Neural cell (in vitro differentiated cells): ENCODE data around the gene NUP210. TPM values are rescaled to one million over a fixed set of nuclear protein-coding genes. Genes with fewer than 3 reads are reported as not detected.
A peak's percentile ranks its signal among the peaks of the same experiment; 100 is the strongest.

Source experiments
- H2AFZ ChIP-seq: fragments of 200-600, 300-800 bp; sonication (generic), shearing (Covaris generic); 2 replicates; pipeline ENCODE4 v1.6.0; 2014; ENCODE audit warnings: low read depth, mild to moderate bottlenecking, antibody characterized with exemption, low read length, moderate library complexity
- H3F3A ChIP-seq: fragments of 200-600 bp; shearing (Covaris generic); 2 replicates; pipeline ENCODE4 v1.6.1; 2016; ENCODE audit warnings: mild to moderate bottlenecking, moderate library complexity, mixed read lengths, antibody characterized with exemption, low read length; ENCODE audit not compliant: insufficient read depth, poor library complexity, severe bottlenecking
- H3K27ac ChIP-seq: fragments of 200-600, 300-800 bp; sonication (generic), shearing (Covaris generic); 2 replicates; pipeline ENCODE4 v1.5.1; 2014; ENCODE audit warnings: mild to moderate bottlenecking, low read length, moderate library complexity
- H3K27me3 ChIP-seq: fragments of 300-800, 200-600 bp; sonication (generic), shearing (Covaris generic); 2 replicates; pipeline ENCODE4 v1.6.0; 2014; ENCODE audit warnings: mild to moderate bottlenecking, low read depth, low read length, moderate library complexity; ENCODE audit not compliant: insufficient read depth
- H3K36me3 ChIP-seq: fragments of 300-800, 200-600 bp; sonication (generic), shearing (Covaris generic); 2 replicates; pipeline ENCODE4 v1.5.1; 2014; ENCODE audit warnings: mild to moderate bottlenecking, antibody characterized with exemption, low read length, moderate library complexity; ENCODE audit not compliant: insufficient read depth
- H3K4me2 ChIP-seq: fragments of 300-800, 200-600 bp; sonication (generic), shearing (Covaris generic); 2 replicates; pipeline ENCODE4 v1.6.0; 2014; ENCODE audit warnings: mild to moderate bottlenecking, low read length
- H3K4me3 ChIP-seq: fragments of 300-800, 200-600 bp; sonication (generic), shearing (Covaris generic); 2 replicates; pipeline ENCODE4 v1.5.1; 2014; ENCODE audit warnings: mild to moderate bottlenecking, low read length, moderate library complexity
- H3K79me2 ChIP-seq: fragments of 200-600 bp; shearing (Covaris generic); replicated peaks from 2 replicates; pipeline ENCODE4 v1.6.0; 2014; ENCODE audit warnings: mild to moderate bottlenecking, low read length, moderate library complexity; ENCODE audit not compliant: insufficient read depth
- H3K9ac ChIP-seq: fragments of 300-800, 200-600 bp; sonication (generic), shearing (Covaris generic); 2 replicates; pipeline ENCODE4 v1.6.1; 2016; ENCODE audit warnings: mild to moderate bottlenecking, low read length, mixed read lengths
- H3K9me2 ChIP-seq: fragments of 200-600 bp; shearing (Covaris generic); 2 replicates; pipeline ENCODE4 v1.6.1; 2016; ENCODE audit warnings: mild to moderate bottlenecking, low read length, mixed read lengths; ENCODE audit not compliant: insufficient read depth
- H3K9me3 ChIP-seq: fragments of 200-600, 300-800 bp; sonication (generic), shearing (Covaris generic); 2 replicates; pipeline ENCODE4 v1.6.1; 2016; ENCODE audit warnings: mild to moderate bottlenecking, mixed run types, low read length, moderate library complexity, mixed read lengths
- H4K20me1 ChIP-seq: fragments of 200-600 bp; shearing (Covaris generic); 2 replicates; pipeline ENCODE4 v1.6.1; 2016; ENCODE audit warnings: mild to moderate bottlenecking, mixed run types; ENCODE audit not compliant: insufficient read depth
- CTCF ChIP-seq: fragments of 450-650 bp; IDR thresholded peaks from 2 replicates; pipeline ENCODE4 v1.5.1; 2014; ENCODE audit warnings: antibody characterized with exemption, mild to moderate bottlenecking, moderate library complexity; ENCODE audit not compliant: poor library complexity, severe bottlenecking
- EZH2 ChIP-seq: fragments of 200-600, 300-800 bp; shearing (Covaris generic), sonication (generic); IDR thresholded peaks from 2 replicates; pipeline ENCODE4 v1.6.1; 2014; ENCODE audit warnings: antibody characterized with exemption, low read length, borderline replicate concordance, mild to moderate bottlenecking; ENCODE audit not compliant: insufficient read depth, poor library complexity, severe bottlenecking
- MXI1 ChIP-seq: fragments of 450-650 bp; conservative IDR thresholded peaks from 2 replicates; pipeline ENCODE4 v1.6.1; 2014; ENCODE audit warnings: antibody characterized with exemption, mild to moderate bottlenecking; ENCODE audit not compliant: poor library complexity, severe bottlenecking
- POLR2AphosphoS5 ChIP-seq: IDR thresholded peaks from 2 replicates; pipeline ENCODE4 v1.6.1; 2012
- RAD21 ChIP-seq: fragments of 450-650 bp; conservative IDR thresholded peaks from 2 replicates; pipeline ENCODE4 v1.6.1; 2014; ENCODE audit warnings: antibody characterized with exemption, mild to moderate bottlenecking, moderate library complexity
- SMC3 ChIP-seq: fragments of 450-650 bp; conservative IDR thresholded peaks from 2 replicates; pipeline ENCODE4 v1.6.1; 2014; ENCODE audit warnings: antibody characterized with exemption, mild to moderate bottlenecking, moderate library complexity; ENCODE audit not compliant: poor library complexity
- TAF1 ChIP-seq: IDR thresholded peaks from 2 replicates; pipeline ENCODE4 v1.6.1; 2012; ENCODE audit warnings: low read depth
- polyA plus RNA-seq: library from polyadenylated mRNA; depleted of rRNA; stranded (reverse); fragments of >200 nt; gene quantifications from 2 replicates; pipeline ENCODE4 v1.2.3, GENCODE V29; 2014

Gene NUP210
- polyA plus RNA-seq, 1 donor from 2014 or later, result 8.2 TPM

GRCh38 chr3:13415997-13416793 lies 3.9 kb downstream of the NUP210 start:
- Histone ChIP-seq H3K4me3 (no peak overlapping the region), H3F3A (no peaks in the 10 kb centered on the region), H2AFZ (no peak overlapping the region), H3K9ac (no peak overlapping the region), H3K9me3 (no peaks in the 10 kb centered on the region), H3K36me3 (no peaks in the 10 kb centered on the region), H3K27ac (no peak overlapping the region), H3K79me2 (peaks cover 28% of the 10 kb centered on the region), H4K20me1 (no peaks in the 10 kb centered on the region), H3K4me2 (no peak overlapping the region), H3K9me2 (no peaks in the 10 kb centered on the region), H3K27me3 (no peaks in the 10 kb centered on the region)
- TF ChIP-seq POLR2AphosphoS5 (no peak), MXI1 (no peak), RAD21 (no peak), SMC3 (no peak), CTCF (peak; percentile 22), EZH2 (no peak), TAF1 (no peak)

- Histone ChIP-seq H3K9ac (no peak overlapping the region), H3K36me3 (no peaks in the 10 kb centered on the region), H2AFZ (no peak overlapping the region), H3K79me2 (peaks cover 28% of the 10 kb centered on the region), H3K27ac (no peak overlapping the region), H3F3A (no peaks in the 10 kb centered on the region), H3K4me3 (no peak overlapping the region), H3K9me2 (no peaks in the 10 kb centered on the region), H3K9me3 (no peaks in the 10 kb centered on the region), H4K20me1 (no peaks in the 10 kb centered on the region), H3K4me2 (no peak overlapping the region), H3K27me3 (no peaks in the 10 kb centered on the region)
- TF ChIP-seq EZH2 (no peak), SMC3 (no peak)
Observed at GRCh38 chr3:13415236-13415986, 4.7 kb downstream of the NUP210 start.

GRCh38 chr3:13414040-13414729 lies 5.9 kb downstream of the NUP210 start:
- no peak overlapping the region for H3K4me3 ChIP-seq
- TF ChIP-seq EZH2, result no peak
- TF ChIP-seq RAD21, result no peak
- no peak for TF ChIP-seq POLR2AphosphoS5
- no peaks in the 10 kb centered on the region for H3K27me3 ChIP-seq
- no peaks in the 10 kb centered on the region for H3F3A ChIP-seq
- peaks cover 26% of the 10 kb centered on the region for H3K79me2 ChIP-seq
- no peak overlapping the region for H2AFZ ChIP-seq
- H3K4me2 ChIP-seq, result no peak overlapping the region
- H3K9me2 ChIP-seq, result no peaks in the 10 kb centered on the region
- H3K9ac ChIP-seq, result no peak overlapping the region
- no peaks in the 10 kb centered on the region for H4K20me1 ChIP-seq
- H3K9me3 ChIP-seq, result no peaks in the 10 kb centered on the region
- H3K36me3 ChIP-seq, result no peaks in the 10 kb centered on the region
- no peak overlapping the region for H3K27ac ChIP-seq
